Measurements from ENCODE around the gene ATP9B. TPM values are rescaled to one million over a fixed set of nuclear protein-coding genes. Genes with fewer than 3 reads are reported as not detected.

Gene ATP9B
- total and polyA plus RNA-seq, 12 donors, result 6.7 to 19.7 (median 14.5) TPM

DNA sequence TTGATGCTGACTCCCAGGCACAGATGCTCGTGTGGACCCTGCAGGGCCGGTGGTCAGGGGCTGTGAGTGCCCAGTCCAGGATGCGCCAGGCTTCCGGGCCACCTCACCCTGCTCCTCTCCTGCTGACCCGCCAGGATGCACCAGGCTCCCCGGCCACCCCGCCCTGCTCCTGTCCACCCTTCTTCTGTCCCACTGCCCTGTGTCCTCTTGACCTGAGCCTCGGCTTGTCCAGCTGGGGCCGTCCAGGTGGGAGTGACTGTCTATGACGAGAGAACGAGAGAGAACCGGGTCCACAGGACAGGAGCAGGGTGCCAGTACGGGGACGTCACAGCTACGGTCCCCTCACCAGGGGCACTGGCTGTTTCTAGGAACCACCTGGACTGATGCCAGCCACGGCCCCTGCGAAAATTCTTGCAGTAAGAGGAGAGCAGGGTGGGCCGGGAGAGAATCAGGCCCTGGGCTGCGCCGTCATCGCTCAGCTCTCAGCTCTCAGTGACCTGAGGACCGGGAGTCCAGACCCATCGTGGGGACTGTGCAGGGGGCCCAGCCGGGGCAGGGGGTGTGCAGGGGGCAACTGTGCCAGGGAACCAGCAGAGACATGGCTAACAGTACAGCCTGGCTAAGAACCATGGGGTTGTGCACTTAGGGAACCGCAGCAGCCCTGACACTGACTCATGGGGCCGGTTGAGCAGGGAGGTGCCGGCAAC is 313.6 kb downstream of the ATP9B start:
- DNase-seq, result no peak
- intact Hi-C loops (cut with DNase I), result loop anchor here in 2 of 10 donors (5.0 kb wide), 2 partner anchors 144 to 259 kb away; no protein-coding TSS in a partner anchor

DNA sequence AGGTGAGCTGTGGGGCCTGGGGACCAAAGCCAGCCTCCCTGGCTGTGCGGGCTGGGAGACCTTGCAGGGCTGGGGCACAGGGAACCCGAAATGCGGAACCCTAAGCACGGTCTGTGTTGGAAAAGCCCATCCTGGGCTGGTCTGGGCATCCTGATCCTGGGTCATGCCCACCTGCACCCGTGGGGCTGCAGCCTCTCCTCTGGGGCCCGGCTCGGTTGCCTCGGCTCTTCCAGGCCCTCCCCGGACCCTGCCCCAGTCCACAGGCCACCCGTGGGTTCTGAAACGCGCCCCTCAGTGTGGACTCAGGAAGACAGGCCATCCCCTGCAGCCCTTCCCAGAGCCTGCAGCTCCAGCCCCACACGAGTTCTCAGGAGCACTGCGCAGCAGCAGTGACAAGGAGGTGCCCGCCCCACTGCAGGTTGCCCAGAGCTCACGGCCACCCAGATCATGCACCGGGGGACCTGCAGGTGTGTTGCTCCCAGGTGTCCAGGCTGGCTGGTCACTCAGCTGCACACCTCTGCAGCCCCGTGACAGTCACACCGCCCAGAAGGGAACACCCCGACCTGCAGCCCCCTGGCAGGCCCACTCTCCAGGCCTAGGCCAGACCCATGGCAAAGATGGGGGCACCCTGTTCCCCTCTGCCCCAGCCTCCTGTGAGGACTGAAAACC is 314.3 kb downstream of the ATP9B start:
- peaks cover 0 to 11% (median 4%) of the 10 kb centered on the region in 9 donors for H3K4me1 ChIP-seq
- DNase-seq (no peak), ATAC-seq (no peak)
- H3K4me3 ChIP-seq, result no peak overlapping the region
- no peak overlapping the region for H3K27ac ChIP-seq
- peaks cover 0 to 24% (median 12%) of the 10 kb centered on the region in 7 donors for H3K27me3 ChIP-seq
- TF ChIP-seq, protein P1, sequence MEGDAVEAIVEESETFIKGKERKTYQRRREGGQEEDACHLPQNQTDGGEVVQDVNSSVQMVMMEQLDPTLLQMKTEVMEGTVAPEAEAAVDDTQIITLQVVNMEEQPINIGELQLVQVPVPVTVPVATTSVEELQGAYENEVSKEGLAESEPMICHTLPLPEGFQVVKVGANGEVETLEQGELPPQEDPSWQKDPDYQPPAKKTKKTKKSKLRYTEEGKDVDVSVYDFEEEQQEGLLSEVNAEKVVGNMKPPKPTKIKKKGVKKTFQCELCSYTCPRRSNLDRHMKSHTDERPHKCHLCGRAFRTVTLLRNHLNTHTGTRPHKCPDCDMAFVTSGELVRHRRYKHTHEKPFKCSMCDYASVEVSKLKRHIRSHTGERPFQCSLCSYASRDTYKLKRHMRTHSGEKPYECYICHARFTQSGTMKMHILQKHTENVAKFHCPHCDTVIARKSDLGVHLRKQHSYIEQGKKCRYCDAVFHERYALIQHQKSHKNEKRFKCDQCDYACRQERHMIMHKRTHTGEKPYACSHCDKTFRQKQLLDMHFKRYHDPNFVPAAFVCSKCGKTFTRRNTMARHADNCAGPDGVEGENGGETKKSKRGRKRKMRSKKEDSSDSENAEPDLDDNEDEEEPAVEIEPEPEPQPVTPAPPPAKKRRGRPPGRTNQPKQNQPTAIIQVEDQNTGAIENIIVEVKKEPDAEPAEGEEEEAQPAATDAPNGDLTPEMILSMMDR (IDR thresholded peaks at IDR 0.05), result no peak
- H3K9me3 ChIP-seq, result no peaks in the 10 kb centered on the region
- intact Hi-C loops (cut with DNase I), result loop anchor here in 2 of 10 donors (5.0 kb wide), 2 partner anchors 144 to 259 kb away; no protein-coding TSS in a partner anchor
- 83 to 86% methylated on average over 20 of the region's 20 CpGs for WGBS, 2 donors
- H3K36me3 ChIP-seq, result no peaks in the 10 kb centered on the region

More for the DNA sequence above, 313.6 kb downstream of the ATP9B start:
- peaks cover 0 to 7% (median 1%) of the 10 kb centered on the region in 9 donors for H3K36me3 ChIP-seq
- WGBS, 2 donors, result 67 to 72% methylated on average over 27 of the region's 27 CpGs
- H3K27ac ChIP-seq, result no peak overlapping the region
- ATAC-seq, result no peak
- no peaks in the 10 kb centered on the region for H3K9me3 ChIP-seq
- TF ChIP-seq, protein P1 (IDR thresholded peaks at IDR 0.05), result no peak
- peaks cover 0 to 11% (median 4%) of the 10 kb centered on the region in 9 donors for H3K4me1 ChIP-seq
- H3K27me3 ChIP-seq, result peaks cover 0 to 19% (median 5%) of the 10 kb centered on the region in 7 donors
- H3K4me3 ChIP-seq, result no peak overlapping the region

GRCh38 chr18:79384151-79384807 is 315.1 kb downstream of the ATP9B start:
- TF ChIP-seq, protein P1 (IDR thresholded peaks at IDR 0.05), result peak in 3 of 9 donors; percentile 10 to 24 (median 22)
- no peak for DNase-seq
- H3K4me3 ChIP-seq, result no peak overlapping the region
- H3K4me1 ChIP-seq, result peaks cover 0 to 8% (median 1%) of the 10 kb centered on the region in 9 donors
- H3K27me3 ChIP-seq, result peaks cover 0 to 25% (median 16%) of the 10 kb centered on the region in 7 donors
- intact Hi-C loops (cut with DNase I), result loop anchor here in 2 of 10 donors (5.0 kb wide), 2 partner anchors 143 to 258 kb away; no protein-coding TSS in a partner anchor
- 29 to 32% methylated on average over 17 of the region's 17 CpGs for WGBS, 2 donors
- no peak for ATAC-seq
- H3K9me3 ChIP-seq, result no peaks in the 10 kb centered on the region
- no peak overlapping the region for H3K27ac ChIP-seq
- H3K36me3 ChIP-seq, result no peaks in the 10 kb centered on the region

DNA sequence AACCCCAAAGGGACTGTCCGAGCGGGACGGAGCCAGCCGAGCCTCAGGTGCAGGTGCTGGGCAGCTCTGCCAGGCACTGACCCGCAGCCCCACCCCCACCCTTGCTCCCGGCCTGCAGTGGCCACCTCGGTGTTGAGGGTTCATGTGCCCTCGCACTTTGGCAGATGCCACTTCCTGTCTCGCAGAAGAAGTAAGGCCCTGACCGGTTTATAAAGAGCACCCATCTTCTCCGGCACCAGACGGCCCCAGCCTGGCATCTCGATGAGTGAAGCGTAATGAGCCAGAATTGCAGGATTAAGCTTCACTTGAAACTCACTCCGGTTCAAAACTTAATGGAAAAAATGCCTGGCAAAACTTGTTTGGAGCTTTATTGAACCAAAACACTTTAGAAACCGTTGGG is 315.6 kb downstream of the ATP9B start:
- ATAC-seq, result no peak
- intact Hi-C loops (cut with DNase I), result loop anchor here in 2 of 10 donors (5.0 kb wide), 2 partner anchors 142 to 257 kb away; no protein-coding TSS in a partner anchor
- no peaks in the 10 kb centered on the region for H3K36me3 ChIP-seq

More for the DNA sequence above, 315.6 kb downstream of the ATP9B start:
- Histone ChIP-seq H3K9me3 (no peaks in the 10 kb centered on the region), H3K4me3 (no peak overlapping the region), H3K27ac (no peak overlapping the region), H3K27me3 (peaks cover 0 to 30% (median 16%) of the 10 kb centered on the region in 7 donors), H3K4me1 (peaks cover 0 to 9% (median 0%) of the 10 kb centered on the region in 9 donors)
- no peak for DNase-seq
- TF ChIP-seq, protein P1 (IDR thresholded peaks at IDR 0.05), result no peak
- 70 to 73% methylated on average over 16 of the region's 16 CpGs for WGBS, 2 donors
